ENCODE results near the gene SH2D7. TPM values are rescaled to one million over a fixed set of nuclear protein-coding genes. Genes with fewer than 3 reads are reported as not detected.

Gene SH2D7
- total RNA-seq, 1 donor from 2014 or later: not detected

GRCh38 chr15:78112551-78112950 is 20.2 kb downstream of the SH2D7 start:
- no peaks in the 10 kb centered on the region for H3K36me3 Mint-ChIP-seq (ENCODE audit: unreplicated experiment)
- H3K27me3 Mint-ChIP-seq (ENCODE audit: unreplicated experiment): no peaks in the 10 kb centered on the region
- no peak for DNase-seq (ENCODE audit: extremely low spot score, unreplicated experiment)
- no peak overlapping the region for H3K4me3 Mint-ChIP-seq (ENCODE audit: unreplicated experiment)
- H3K9me3 Mint-ChIP-seq (ENCODE audit: unreplicated experiment): no peaks in the 10 kb centered on the region
- no peak for TF ChIP-seq CTCF (IDR thresholded peaks at IDR 0.05)
- H3K27ac Mint-ChIP-seq (ENCODE audit: unreplicated experiment): no peak overlapping the region
- peaks cover 5% of the 10 kb centered on the region for H3K4me1 Mint-ChIP-seq (ENCODE audit: unreplicated experiment)

- no peaks in the 10 kb centered on the region for H3K27me3 Mint-ChIP-seq (ENCODE audit: unreplicated experiment)
- H3K36me3 Mint-ChIP-seq (ENCODE audit: unreplicated experiment): no peaks in the 10 kb centered on the region
- DNase-seq (ENCODE audit: extremely low spot score, unreplicated experiment): no peak
- H3K4me3 Mint-ChIP-seq (ENCODE audit: unreplicated experiment): no peak overlapping the region
- no peak for TF ChIP-seq CTCF (IDR thresholded peaks at IDR 0.05)
- no peaks in the 10 kb centered on the region for H3K9me3 Mint-ChIP-seq (ENCODE audit: unreplicated experiment)
- no peaks in the 10 kb centered on the region for H3K4me1 Mint-ChIP-seq (ENCODE audit: unreplicated experiment)
- no peak overlapping the region for H3K27ac Mint-ChIP-seq (ENCODE audit: unreplicated experiment)
These were observed 28.2 kb downstream of the SH2D7 start for GRCh38 chr15:78120523-78120922.

GRCh38 chr15:78125267-78125666 is 32.9 kb downstream of the SH2D7 start:
- Mint-ChIP-seq H3K4me1 (ENCODE audit: unreplicated experiment) (peaks cover 2% of the 10 kb centered on the region), H3K27me3 (ENCODE audit: unreplicated experiment) (no peaks in the 10 kb centered on the region), H3K4me3 (ENCODE audit: unreplicated experiment) (no peak overlapping the region), H3K27ac (ENCODE audit: unreplicated experiment) (no peak overlapping the region), H3K9me3 (ENCODE audit: unreplicated experiment) (no peaks in the 10 kb centered on the region), H3K36me3 (ENCODE audit: unreplicated experiment) (no peaks in the 10 kb centered on the region)
- no peak for DNase-seq (ENCODE audit: extremely low spot score, unreplicated experiment)
- no peak for TF ChIP-seq CTCF (IDR thresholded peaks at IDR 0.05)

GRCh38 chr15:78127882-78128281 is 35.5 kb downstream of the SH2D7 start:
- Mint-ChIP-seq H3K27me3 (ENCODE audit: unreplicated experiment) (no peaks in the 10 kb centered on the region), H3K27ac (ENCODE audit: unreplicated experiment) (no peak overlapping the region), H3K4me1 (ENCODE audit: unreplicated experiment) (peaks cover 13% of the 10 kb centered on the region), H3K9me3 (ENCODE audit: unreplicated experiment) (no peaks in the 10 kb centered on the region), H3K36me3 (ENCODE audit: unreplicated experiment) (no peaks in the 10 kb centered on the region), H3K4me3 (ENCODE audit: unreplicated experiment) (no peak overlapping the region)
- DNase-seq (ENCODE audit: extremely low spot score, unreplicated experiment): no peak
- no peak for TF ChIP-seq CTCF (IDR thresholded peaks at IDR 0.05)

- no peak for TF ChIP-seq CTCF (IDR thresholded peaks at IDR 0.05)
- Mint-ChIP-seq H3K4me1 (ENCODE audit: unreplicated experiment) (peaks cover 13% of the 10 kb centered on the region), H3K4me3 (ENCODE audit: unreplicated experiment) (no peak overlapping the region), H3K36me3 (ENCODE audit: unreplicated experiment) (no peaks in the 10 kb centered on the region), H3K27ac (ENCODE audit: unreplicated experiment) (peak overlapping the region; percentile 43), H3K27me3 (ENCODE audit: unreplicated experiment) (no peaks in the 10 kb centered on the region), H3K9me3 (ENCODE audit: unreplicated experiment) (no peaks in the 10 kb centered on the region)
- no peak for DNase-seq (ENCODE audit: extremely low spot score, unreplicated experiment)
These were observed 36.9 kb downstream of the SH2D7 start for GRCh38 chr15:78129077-78129750.

Data from osteocyte (in vitro differentiated cells).